Measurements from ENCODE around the gene XNDC1N.

DNA sequence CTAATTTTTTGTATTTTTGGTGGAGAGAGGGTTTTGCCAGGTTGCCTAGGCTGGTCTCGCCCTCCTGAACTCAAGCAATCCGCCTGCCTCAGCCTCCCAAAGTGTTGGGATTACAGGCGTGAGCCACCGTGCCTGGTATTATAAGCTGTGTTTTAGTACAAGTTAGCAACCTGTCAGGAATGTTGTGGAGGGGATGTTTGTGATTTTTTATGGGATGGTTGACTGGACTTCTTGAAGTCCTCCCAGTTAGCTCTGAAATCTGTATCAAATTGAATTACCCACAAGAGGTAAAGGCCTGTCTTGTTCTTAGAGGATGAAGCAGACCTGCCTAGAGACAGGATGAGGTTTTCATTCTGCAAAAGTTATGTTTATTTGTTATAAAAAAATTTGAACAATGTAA, 36.2 kb upstream of the XNDC1N start:
- TF ChIP-seq, protein P1, sequence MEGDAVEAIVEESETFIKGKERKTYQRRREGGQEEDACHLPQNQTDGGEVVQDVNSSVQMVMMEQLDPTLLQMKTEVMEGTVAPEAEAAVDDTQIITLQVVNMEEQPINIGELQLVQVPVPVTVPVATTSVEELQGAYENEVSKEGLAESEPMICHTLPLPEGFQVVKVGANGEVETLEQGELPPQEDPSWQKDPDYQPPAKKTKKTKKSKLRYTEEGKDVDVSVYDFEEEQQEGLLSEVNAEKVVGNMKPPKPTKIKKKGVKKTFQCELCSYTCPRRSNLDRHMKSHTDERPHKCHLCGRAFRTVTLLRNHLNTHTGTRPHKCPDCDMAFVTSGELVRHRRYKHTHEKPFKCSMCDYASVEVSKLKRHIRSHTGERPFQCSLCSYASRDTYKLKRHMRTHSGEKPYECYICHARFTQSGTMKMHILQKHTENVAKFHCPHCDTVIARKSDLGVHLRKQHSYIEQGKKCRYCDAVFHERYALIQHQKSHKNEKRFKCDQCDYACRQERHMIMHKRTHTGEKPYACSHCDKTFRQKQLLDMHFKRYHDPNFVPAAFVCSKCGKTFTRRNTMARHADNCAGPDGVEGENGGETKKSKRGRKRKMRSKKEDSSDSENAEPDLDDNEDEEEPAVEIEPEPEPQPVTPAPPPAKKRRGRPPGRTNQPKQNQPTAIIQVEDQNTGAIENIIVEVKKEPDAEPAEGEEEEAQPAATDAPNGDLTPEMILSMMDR (IDR thresholded peaks at IDR 0.05; ENCODE audit: insufficient read depth, low read depth, low read length): no peak
- TF ChIP-seq EZH2 (IDR thresholded peaks at IDR 0.05; ENCODE audit: insufficient read depth, low read length): no peak
